Thyroid gland (tissue), 4 donors: ENCODE measurements around the gene DNPH1. TPM values are rescaled to one million over a fixed set of nuclear protein-coding genes. Genes with fewer than 3 reads are reported as not detected.

Experiments used
- DNase-seq, 2 donors: peaks; one replicate each; pipeline ENCODE4 v3.0.0-alpha.2; 2019
- H3K27ac ChIP-seq, 3 donors: fragments of 200-600 bp; sonication (generic); 1 replicate in 2 of 3; 2 replicates in 1 of 3; pipeline ENCODE4 v1.5.1; 2016 to 2019; ENCODE audit warnings: mild to moderate bottlenecking in 1 of 3, moderate library complexity in 1 of 3
- H3K27me3 ChIP-seq: fragments of 200-600 bp; sonication (generic); one replicate; pipeline ENCODE4 v1.5.1; 2019
- H3K36me3 ChIP-seq, 2 donors: fragments of 200-600 bp; sonication (generic); one replicate each; pipeline ENCODE4 v1.5.1; 2016 to 2019
- H3K4me1 ChIP-seq, 2 donors: fragments of 200-600 bp; sonication (generic); one replicate each; pipeline ENCODE4 v1.5.1; 2017 to 2019
- H3K4me3 ChIP-seq, 3 donors: fragments of 200-600 bp; sonication (generic); replicated peaks in 1 of 3; 1 replicate in 2 of 3; 2 replicates in 1 of 3; pipeline ENCODE4 v1.5.1; 2016; ENCODE audit warnings: mild to moderate bottlenecking in 1 of 3
- H3K9me3 ChIP-seq: fragments of 200-600 bp; sonication (generic); one replicate; pipeline ENCODE4 v1.5.1; 2017
- CTCF ChIP-seq, 6 experiments: fragments of 200-600 bp in 3 of 6; fragments of 450-650 bp in 3 of 6; sonication (generic) in 3 of 6; IDR thresholded peaks; one replicate each; pipeline ENCODE4 v1.5.1; 2016 to 2019; ENCODE audit warnings: antibody characterized with exemption in 6 of 6, mild to moderate bottlenecking in 2 of 6, inconsistent platforms in 1 of 6, moderate library complexity in 1 of 6
- POLR2A ChIP-seq, 2 donors: fragments of 450-650 bp; IDR thresholded peaks; one replicate each; pipeline ENCODE4 v1.6.1; 2017; ENCODE audit warnings: antibody characterized with exemption in 2 of 2, mild to moderate bottlenecking in 2 of 2, moderate library complexity in 1 of 2
- WGBS, 2 donors: methylation state at CpG; one replicate each; pipeline ENCODE4 v1.1.5; 2017; 5-methylcytosine and 5-hydroxymethylcytosine counted together
- intact Hi-C: fragments of 100-400 bp; cut with DNase I; formaldehyde crosslinking; loops from one replicate; pipeline ENCODE4 v1.15.1; 2023
- total RNA-seq, 4 donors: library from RNA; depleted of rRNA; stranded (reverse); fragments of >200 nt; gene quantifications; one replicate each; pipeline ENCODE4 v1.2.3, GENCODE V29; 2016

The DNPH1 gene
- total RNA-seq, 4 donors from 2014 or later, result 33.1 to 122 (median 84.1) TPM

- intact Hi-C loops, result no loop called here
- Histone ChIP-seq H3K4me3 (no peak overlapping the region), H3K4me1 (peaks cover 10 to 18% of the 10 kb centered on the region in 2 donors), H3K9me3 (no peaks in the 10 kb centered on the region), H3K27ac (no peak overlapping the region), H3K27me3 (no peaks in the 10 kb centered on the region), H3K36me3 (no peaks in the 10 kb centered on the region)
- 85 to 89% methylated on average over 11 of the region's 11 CpGs for WGBS, 2 donors
- no peak for DNase-seq
- TF ChIP-seq CTCF (IDR thresholded peaks at IDR 0.05) (no peak), POLR2A (IDR thresholded peaks at IDR 0.05) (no peak)
These were observed 47.5 kb upstream of the DNPH1 start for GRCh38 chr6:43276577-43277305.

- Histone ChIP-seq H3K9me3 (no peaks in the 10 kb centered on the region), H3K4me3 (peak overlapping the region in 1 of 3 donors; percentile 33), H3K27ac (no peak overlapping the region), H3K36me3 (no peaks in the 10 kb centered on the region), H3K27me3 (no peaks in the 10 kb centered on the region), H3K4me1 (peaks cover 15 to 24% of the 10 kb centered on the region in 2 donors)
- DNase-seq, result no peak
- TF ChIP-seq CTCF (IDR thresholded peaks at IDR 0.05), result no peak
- TF ChIP-seq POLR2A (IDR thresholded peaks at IDR 0.05), result no peak
- intact Hi-C loops, result no loop called here
- 8 to 15% methylated on average over 30 to 44 of the region's 64 CpGs for WGBS, 2 donors
These were observed 46.7 kb upstream of the DNPH1 start for GRCh38 chr6:43275801-43276576.

- H3K4me1 ChIP-seq, result peaks cover 22 to 33% of the 10 kb centered on the region in 2 donors
- WGBS, 2 donors, result 9 to 40% methylated on average over 5 to 24 of the region's 65 CpGs
- no peak overlapping the region for H3K27ac ChIP-seq
- no peak for TF ChIP-seq CTCF (IDR thresholded peaks at IDR 0.05)
- TF ChIP-seq POLR2A (IDR thresholded peaks at IDR 0.05), result no peak
- peak; percentile 19 to 22 for DNase-seq
- no peaks in the 10 kb centered on the region for H3K36me3 ChIP-seq
- intact Hi-C loops, result no loop called here
- H3K27me3 ChIP-seq, result no peaks in the 10 kb centered on the region
- peak overlapping the region in 1 of 3 donors; percentile 33 for H3K4me3 ChIP-seq
- H3K9me3 ChIP-seq, result no peaks in the 10 kb centered on the region
These were observed 45.8 kb upstream of the DNPH1 start for GRCh38 chr6:43274916-43275597.

GRCh38 chr6:43274127-43274915 lies 45.0 kb upstream of the DNPH1 start:
- no peak for TF ChIP-seq POLR2A (IDR thresholded peaks at IDR 0.05)
- intact Hi-C loops, result no loop called here
- Histone ChIP-seq H3K4me1 (peaks cover 29 to 40% of the 10 kb centered on the region in 2 donors), H3K27ac (no peak overlapping the region), H3K4me3 (no peak overlapping the region), H3K36me3 (no peaks in the 10 kb centered on the region), H3K9me3 (no peaks in the 10 kb centered on the region), H3K27me3 (no peaks in the 10 kb centered on the region)
- 76 to 79% methylated on average over 8 to 10 of the region's 10 CpGs for WGBS, 2 donors
- DNase-seq, result no peak

GRCh38 chr6:43273707-43274106 lies 44.4 kb upstream of the DNPH1 start:
- TF ChIP-seq CTCF (IDR thresholded peaks at IDR 0.05) (no peak), POLR2A (IDR thresholded peaks at IDR 0.05) (no peak)
- Histone ChIP-seq H3K27me3 (no peaks in the 10 kb centered on the region), H3K36me3 (no peaks in the 10 kb centered on the region), H3K27ac (no peak overlapping the region), H3K4me1 (peaks cover 33 to 46% of the 10 kb centered on the region in 2 donors), H3K4me3 (no peak overlapping the region), H3K9me3 (no peaks in the 10 kb centered on the region)
- DNase-seq, result no peak
- intact Hi-C loops, result no loop called here
- WGBS, 2 donors, result 54 to 63% methylated on average over 2 of the region's 2 CpGs
